Measurements from ENCODE around the gene CCR6. TPM values are rescaled to one million over a fixed set of nuclear protein-coding genes. Genes with fewer than 3 reads are reported as not detected.

Gene CCR6
- total RNA-seq (not detected in 2 replicates), polyA plus RNA-seq (not detected in 2 replicates), polyA minus RNA-seq (not detected in 2 replicates), Bru-seq, nascent RNA (not detected), BruChase-seq, experiment 1, labeled RNA remaining after a 6-hour chase (not detected), BruChase-seq, experiment 2, labeled RNA remaining after a 2-hour chase (not detected)
- polyA plus RNA-seq (2011; cell fraction: cytosol; rRNA removed), result not detected in 2 replicates
- polyA plus RNA-seq (2011; cell fraction: nucleus; rRNA removed), result not detected in 2 replicates
- polyA plus RNA-seq (2012), result not detected in 2 replicates
- not detected for polyA minus RNA-seq (2011; cell fraction: cytosol; rRNA and poly(A)+ RNA removed)
- polyA minus RNA-seq (2011; cell fraction: nucleus; rRNA and poly(A)+ RNA removed), result not detected in 2 replicates
- long read RNA-seq, result 0 reads

DNA sequence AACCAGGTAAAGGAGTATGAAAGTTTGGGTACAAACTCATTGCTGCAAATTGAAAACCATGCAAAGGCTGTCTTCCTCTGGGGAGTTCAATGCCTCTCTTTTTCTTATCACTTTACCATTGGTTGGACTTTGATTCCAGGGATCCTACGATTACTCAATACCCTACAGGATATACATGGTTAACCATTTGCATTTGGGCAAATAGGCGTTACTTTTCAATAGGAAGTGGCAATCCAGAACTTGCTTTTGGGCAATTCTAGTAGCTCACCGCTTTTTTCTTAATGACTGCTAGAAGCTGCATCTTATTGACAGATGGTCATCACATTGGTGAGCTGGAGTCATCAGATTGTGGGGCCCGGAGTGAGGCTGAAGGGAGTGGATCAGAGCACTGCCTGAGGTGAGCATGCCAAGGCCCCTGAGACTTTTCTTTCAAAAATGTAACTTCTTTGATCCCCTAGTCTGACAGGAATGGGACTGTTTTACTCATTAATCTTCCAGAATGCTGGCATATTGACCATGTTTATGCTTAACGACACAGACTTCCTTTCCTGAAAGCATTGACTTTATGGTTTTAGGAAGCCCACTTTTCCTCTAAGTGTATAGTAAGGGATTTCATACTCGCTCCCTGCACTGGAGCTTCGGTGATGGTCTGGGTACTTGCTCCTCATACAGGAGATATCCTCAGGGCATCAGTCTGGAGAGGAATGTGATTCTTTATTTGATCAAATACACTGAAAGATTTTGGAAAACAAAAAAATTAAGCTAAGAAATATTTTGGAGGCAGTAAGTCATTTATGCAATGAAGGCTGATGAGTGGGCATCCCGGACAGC is at the start of gene CCR6:
Gene CCR6, plus strand, starts transcription at position 270 of the 831 bp plus-strand sequence. CDS start 13,039 bp downstream, outside the sequence.
- no peaks in the 10 kb centered on the region for H3K4me1 ChIP-seq (ENCODE audit: control insufficient read depth, extremely low read depth, insufficient read depth, low read length)
- H3K27me3 ChIP-seq (ENCODE audit: control insufficient read depth in 2 of 2, insufficient read depth in 2 of 2, low read length in 2 of 2), result no peaks in the 10 kb centered on the region
- H3K9me3 ChIP-seq (replicated peaks; ENCODE audit: control insufficient read depth, insufficient read depth, low read length), result no peaks in the 10 kb centered on the region
- no peaks in the 10 kb centered on the region for H3K36me3 ChIP-seq (ENCODE audit: control insufficient read depth in 2 of 2, extremely low read depth in 1 of 2, insufficient read depth in 2 of 2, low read length in 2 of 2)
- DNase-seq (ENCODE audit: low read depth, low spot score), result no peak
- dilution Hi-C loops (cut with MboI; ENCODE audit: extremely low pct_ligation_motif_present, low sequenced_read_pairs), result no loop called here
- TF ChIP-seq POLR2A (IDR thresholded peaks at IDR 0.05; ENCODE audit: low read depth, low read length) (no peak), JUN (IDR thresholded peaks at IDR 0.05; ENCODE audit: borderline replicate concordance, insufficient read depth, insufficient read length, low read depth) (no peak), POLR2AphosphoS5 (IDR thresholded peaks at IDR 0.05; ENCODE audit: insufficient read depth, low read depth, low read length) (no peak), FOS (IDR thresholded peaks at IDR 0.05; ENCODE audit: borderline replicate concordance, insufficient read depth, low read length) (no peak), EZH2 (IDR thresholded peaks at IDR 0.05; ENCODE audit: borderline replicate concordance, low read depth, low read length, severe bottlenecking) (no peak), MYC (IDR thresholded peaks at IDR 0.05; ENCODE audit: low read depth, low read length) (no peak), GATA2 (IDR thresholded peaks at IDR 0.05; ENCODE audit: insufficient read depth, insufficient read length, low read depth, low read length) (no peak)
- TF ChIP-seq, protein P1, sequence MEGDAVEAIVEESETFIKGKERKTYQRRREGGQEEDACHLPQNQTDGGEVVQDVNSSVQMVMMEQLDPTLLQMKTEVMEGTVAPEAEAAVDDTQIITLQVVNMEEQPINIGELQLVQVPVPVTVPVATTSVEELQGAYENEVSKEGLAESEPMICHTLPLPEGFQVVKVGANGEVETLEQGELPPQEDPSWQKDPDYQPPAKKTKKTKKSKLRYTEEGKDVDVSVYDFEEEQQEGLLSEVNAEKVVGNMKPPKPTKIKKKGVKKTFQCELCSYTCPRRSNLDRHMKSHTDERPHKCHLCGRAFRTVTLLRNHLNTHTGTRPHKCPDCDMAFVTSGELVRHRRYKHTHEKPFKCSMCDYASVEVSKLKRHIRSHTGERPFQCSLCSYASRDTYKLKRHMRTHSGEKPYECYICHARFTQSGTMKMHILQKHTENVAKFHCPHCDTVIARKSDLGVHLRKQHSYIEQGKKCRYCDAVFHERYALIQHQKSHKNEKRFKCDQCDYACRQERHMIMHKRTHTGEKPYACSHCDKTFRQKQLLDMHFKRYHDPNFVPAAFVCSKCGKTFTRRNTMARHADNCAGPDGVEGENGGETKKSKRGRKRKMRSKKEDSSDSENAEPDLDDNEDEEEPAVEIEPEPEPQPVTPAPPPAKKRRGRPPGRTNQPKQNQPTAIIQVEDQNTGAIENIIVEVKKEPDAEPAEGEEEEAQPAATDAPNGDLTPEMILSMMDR (IDR thresholded peaks at IDR 0.05; ENCODE audit: extremely low read depth in 1 of 2, insufficient read depth in 1 of 2, low read depth in 1 of 2, low read length in 2 of 2), result no peak
- TF ChIP-seq, protein P2, sequence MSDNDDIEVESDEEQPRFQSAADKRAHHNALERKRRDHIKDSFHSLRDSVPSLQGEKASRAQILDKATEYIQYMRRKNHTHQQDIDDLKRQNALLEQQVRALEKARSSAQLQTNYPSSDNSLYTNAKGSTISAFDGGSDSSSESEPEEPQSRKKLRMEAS (IDR thresholded peaks at IDR 0.05; ENCODE audit: insufficient read depth, insufficient read length), result no peak
- no peak within 1 kb of the TSS for H3K27ac ChIP-seq (ENCODE audit: insufficient read depth, low read depth, low read length)
- no peak within 1 kb of the TSS for H3K4me2 ChIP-seq (ENCODE audit: insufficient read depth, low read length)
- no peak within 1 kb of the TSS for H3K4me3 ChIP-seq (replicated peaks in 1 of 3; ENCODE audit: insufficient read depth in 1 of 3, low read depth in 1 of 3, low read length in 3 of 3)
- BruUV-seq (replicated peaks), result no TSS peak
- ChIA-PET POLR2A (no interaction called here), CTCF (no interaction called here)
- intact Hi-C loops (cut with micrococcal nuclease), result no loop called here
- H3K9me1 ChIP-seq (replicated peaks; ENCODE audit: control insufficient read depth, extremely low read depth, insufficient read depth, low read length), result no peaks in the 10 kb centered on the region
- no peak within 1 kb of the TSS for H2AFZ ChIP-seq (ENCODE audit: low read depth, low read length)
- H3K9ac ChIP-seq (replicated peaks; ENCODE audit: extremely low read depth, insufficient read depth, low read length), result no peak within 1 kb of the TSS
- H3K79me2 ChIP-seq (ENCODE audit: control insufficient read depth, insufficient read depth, low read length), result no peaks in the 10 kb centered on the region
- no peak for FAIRE-seq
- H4K20me1 ChIP-seq (replicated peaks; ENCODE audit: control insufficient read depth, extremely low read depth, insufficient read depth, low read length), result no peaks in the 10 kb centered on the region

Measured in endothelial cell of umbilical vein (primary cell).